ENCODE measurements around the gene RABL6.

RABL6 gene

GRCh38 chr9:136849038-136849959 is 41.6 kb downstream of the RABL6 start, which contains the start of gene PHPT1:
TSS of gene PHPT1 (plus strand) at chr9:136849409. CDS start at chr9:136849431, 22 bp downstream.
- DNase-seq = peak; percentile 95

- DNase-seq = no peak
These were observed 42.5 kb downstream of the RABL6 start for GRCh38 chr9:136849960-136850865.

DNA sequence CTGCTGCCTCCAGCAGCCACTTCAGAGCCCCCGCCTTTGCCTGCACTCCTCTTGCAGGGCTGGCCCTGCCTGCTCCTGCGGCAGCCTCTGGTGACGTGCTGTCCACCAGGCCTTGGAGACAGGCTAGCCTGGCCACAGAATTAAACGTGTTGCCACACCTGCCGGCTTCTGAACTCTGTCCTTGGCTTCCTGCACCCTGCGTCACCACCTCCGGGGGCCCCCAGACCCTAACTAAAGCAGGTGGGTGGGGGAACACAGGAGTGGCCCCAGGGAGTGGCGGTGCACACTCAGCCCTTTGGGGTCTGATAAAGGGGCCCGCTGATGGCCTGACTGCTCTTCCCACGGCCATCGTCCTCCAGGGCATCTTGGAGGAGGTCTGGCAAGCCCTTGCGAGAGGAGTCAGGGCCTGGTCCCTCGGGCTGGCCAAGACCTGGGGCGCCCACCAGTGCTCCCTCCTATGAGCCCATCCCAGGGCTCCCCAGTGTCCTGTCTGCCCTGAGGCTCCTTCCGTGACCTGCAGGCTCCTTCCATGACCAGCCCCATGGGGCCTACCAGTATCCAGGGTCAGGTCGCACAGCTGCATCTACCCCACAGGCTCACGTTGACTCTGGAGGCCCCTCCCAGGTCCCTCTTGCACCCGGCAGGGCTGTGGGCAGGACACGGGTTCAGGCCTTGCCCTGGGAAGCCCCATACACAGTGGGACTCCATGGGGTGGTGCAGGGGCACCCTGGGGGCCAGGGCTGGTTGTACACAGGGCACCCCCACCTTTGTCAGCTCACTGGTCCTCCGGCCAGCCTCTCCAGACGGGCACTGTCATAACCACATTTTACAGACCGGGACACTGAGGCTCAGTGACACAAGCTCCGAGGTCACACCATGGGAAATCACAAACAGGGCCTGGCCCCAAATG is 43.4 kb downstream of the RABL6 start:
- DNase-seq = no peak

DNA sequence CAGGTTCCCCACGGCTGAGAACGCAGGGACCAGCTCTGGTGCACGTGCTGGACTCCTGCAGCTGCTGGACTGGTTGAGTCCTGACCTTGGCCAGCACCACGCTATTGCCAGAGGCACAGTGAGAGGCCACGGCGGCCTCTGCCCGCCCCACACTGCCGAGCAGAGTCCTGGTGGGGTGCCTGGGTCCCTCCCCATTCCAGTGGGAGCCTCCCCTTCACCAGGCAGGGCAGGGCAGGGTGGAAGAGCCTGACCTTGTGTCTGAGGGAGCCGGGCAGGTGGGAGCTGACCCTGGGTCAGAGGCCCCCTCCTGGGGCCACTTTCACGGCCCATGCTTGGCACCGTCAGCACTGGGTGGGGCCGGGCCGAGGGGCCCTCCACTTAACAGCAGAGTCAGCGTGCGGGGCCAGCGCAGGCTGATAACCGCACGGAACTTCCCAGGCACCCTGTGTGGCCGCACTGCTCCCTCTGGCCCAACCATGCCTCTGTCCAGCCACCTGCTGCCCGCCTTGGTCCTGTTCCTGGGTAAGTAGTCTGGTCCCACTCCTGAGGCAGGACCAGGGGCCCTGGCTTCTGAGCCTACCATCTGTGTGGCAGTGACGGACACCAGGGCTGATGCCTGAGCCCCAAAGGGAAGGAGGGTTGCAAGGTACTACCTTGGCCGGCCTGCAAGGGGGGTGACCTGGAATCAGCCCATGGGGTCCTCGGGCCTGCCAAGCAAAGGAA is 44.4 kb downstream of the RABL6 start, which contains the start of gene MAMDC4:
Gene MAMDC4, plus strand, starts transcription at position 406 of the 723 bp plus-strand sequence. Its CDS starts 71 bp downstream, at position 477.
- DNase-seq = no peak

DNA sequence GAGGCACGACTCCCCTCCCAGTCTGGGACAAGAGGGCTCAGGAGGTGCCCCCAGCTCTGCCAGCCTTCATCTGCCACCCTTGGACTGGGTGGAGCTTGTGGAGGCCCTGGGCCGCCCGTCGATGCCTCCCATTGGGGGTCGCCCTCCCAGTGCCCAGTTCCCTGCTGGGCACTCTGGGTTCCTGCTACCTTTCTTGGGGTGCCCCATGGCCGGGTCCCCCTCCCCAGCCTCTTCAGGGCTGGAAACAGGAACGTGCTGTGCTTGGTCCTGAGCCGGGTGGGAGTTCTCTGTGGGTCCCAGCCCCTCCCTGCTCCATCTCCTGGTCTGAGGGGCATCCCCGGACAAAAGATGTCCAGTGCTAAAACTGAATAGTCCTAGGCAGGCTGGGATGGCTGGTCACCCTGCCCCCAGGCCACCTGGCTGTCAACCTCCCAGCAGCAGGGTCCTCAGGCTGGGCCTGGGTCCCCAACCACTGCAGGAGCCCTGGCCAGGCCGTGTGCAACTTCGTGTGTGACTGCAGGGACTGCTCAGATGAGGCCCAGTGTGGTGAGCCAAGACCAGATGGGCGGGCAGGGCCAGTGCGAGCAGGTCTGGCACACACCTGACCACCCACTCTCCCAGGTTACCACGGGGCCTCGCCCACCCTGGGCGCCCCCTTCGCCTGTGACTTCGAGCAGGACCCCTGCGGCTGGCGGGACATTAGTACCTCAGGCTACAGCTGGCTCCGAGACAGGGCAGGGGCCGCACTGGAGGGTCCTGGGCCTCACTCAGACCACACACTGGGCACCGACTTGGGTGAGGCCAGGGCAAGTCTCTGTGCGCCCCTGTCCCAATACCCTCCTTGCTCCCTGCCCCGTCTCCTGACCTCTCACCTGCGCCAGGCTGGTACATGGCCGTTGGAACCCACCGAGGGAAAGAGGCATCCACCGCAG is 45.2 kb downstream of the RABL6 start:
- no peak for DNase-seq

DNA sequence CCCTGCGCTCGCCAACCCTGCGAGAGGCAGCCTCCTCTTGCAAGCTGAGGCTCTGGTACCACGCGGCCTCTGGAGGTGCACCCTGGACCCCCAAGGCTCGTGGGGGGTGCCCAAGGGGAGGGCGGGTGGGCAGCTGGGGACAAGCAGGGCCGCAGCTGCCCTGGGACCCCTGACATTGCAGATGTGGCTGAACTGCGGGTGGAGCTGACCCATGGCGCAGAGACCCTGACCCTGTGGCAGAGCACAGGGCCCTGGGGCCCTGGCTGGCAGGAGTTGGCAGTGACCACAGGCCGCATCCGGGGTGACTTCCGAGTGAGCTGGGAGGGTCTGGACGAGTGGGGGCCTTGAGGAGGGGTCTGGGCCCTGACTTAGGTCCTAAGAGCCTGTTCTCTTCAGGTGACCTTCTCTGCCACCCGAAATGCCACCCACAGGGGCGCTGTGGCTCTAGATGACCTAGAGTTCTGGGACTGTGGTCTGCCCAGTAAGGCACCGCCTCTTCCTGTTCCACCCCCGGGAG is 45.9 kb downstream of the RABL6 start:
- DNase-seq = no peak

- no peak for DNase-seq
These were observed 46.5 kb downstream of the RABL6 start for GRCh38 chr9:136854113-136854841.

GRCh38 chr9:136854842-136855460 is 47.2 kb downstream of the RABL6 start:
- no peak for DNase-seq

DNA sequence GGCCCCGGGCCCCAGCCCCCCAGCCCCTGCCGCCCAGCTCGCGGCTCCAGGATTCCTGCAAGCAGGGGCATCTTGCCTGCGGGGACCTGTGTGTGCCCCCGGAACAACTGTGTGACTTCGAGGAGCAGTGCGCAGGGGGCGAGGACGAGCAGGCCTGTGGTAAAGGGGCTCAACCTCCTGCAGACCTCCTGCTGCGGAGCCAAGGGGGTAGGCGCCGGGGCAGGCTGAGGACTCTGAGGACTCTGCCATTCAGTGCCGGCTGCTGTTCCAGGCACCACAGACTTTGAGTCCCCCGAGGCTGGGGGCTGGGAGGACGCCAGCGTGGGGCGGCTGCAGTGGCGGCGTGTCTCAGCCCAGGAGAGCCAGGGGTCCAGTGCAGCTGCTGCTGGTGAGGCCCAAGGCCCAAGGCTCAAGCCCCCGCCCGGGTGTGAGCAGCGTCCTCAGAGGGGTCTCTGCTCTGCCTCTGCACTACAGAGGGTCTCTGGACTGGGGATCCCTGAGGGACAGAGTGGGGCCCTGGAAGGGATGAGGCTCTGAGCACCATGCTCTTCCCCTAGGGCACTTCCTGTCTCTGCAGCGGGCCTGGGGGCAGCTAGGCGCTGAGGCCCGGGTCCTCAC is 47.8 kb downstream of the RABL6 start:
- DNase-seq = no peak

- DNase-seq = no peak
These were observed 48.3 kb downstream of the RABL6 start for GRCh38 chr9:136856079-136856476.

GRCh38 chr9:136856541-136857141 is 48.9 kb downstream of the RABL6 start:
- DNase-seq = no peak

DNA sequence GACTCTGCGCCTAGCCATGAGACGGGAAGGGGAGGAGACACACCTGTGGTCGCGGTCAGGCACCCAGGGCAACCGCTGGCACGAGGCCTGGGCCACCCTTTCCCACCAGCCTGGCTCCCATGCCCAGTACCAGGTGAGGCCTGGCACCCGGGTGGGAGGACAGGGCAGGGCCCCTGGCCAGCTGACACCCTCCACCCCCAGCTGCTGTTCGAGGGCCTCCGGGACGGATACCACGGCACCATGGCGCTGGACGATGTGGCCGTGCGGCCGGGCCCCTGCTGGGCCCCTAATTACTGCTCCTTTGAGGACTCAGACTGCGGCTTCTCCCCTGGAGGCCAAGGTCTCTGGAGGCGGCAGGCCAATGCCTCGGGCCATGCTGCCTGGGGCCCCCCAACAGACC is 49.4 kb downstream of the RABL6 start:
- DNase-seq = no peak

DNA sequence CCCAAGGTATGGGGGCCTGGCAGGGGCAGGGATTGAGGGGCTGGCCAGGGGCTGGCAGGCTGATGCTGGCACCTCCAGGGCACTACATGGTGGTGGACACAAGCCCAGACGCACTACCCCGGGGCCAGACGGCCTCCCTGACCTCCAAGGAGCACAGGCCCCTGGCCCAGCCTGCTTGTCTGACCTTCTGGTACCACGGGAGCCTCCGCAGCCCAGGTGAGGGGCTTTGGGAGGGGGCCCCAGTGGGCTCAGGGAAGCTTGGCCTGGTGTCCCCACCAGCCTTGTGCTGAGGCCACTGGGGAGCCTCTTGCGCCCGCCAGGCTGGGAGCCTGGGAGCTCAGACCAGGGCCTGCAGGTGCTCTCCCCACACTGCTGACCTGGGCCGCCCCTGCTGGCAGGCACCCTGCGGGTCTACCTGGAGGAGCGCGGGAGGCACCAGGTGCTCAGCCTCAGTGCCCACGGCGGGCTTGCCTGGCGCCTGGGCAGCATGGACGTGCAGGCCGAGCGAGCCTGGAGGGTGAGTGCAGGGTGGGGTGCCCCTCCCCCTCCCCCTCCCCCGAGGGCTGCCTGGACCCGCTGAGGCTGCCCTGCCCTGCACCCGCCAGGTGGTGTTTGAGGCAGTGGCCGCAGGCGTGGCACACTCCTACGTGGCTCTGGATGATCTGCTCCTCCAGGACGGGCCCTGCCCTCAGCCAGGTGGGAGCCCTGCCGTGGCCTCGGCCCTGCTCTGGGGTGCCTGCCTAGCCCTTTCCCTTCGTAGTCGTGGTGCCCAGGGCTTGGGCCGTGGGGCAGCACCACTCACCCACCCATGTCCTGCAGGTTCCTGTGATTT is 50.0 kb downstream of the RABL6 start:
- DNase-seq = no peak

- DNase-seq = no peak
These were observed 50.7 kb downstream of the RABL6 start for GRCh38 chr9:136858452-136858843.

GRCh38 chr9:136858844-136859757 is 51.4 kb downstream of the RABL6 start:
- DNase-seq = no peak

GRCh38 chr9:136860529-136860928 is 52.8 kb downstream of the RABL6 start:
- DNase-seq = no peak
